ENCODE data around the gene CNOT4. TPM values are rescaled to one million over a fixed set of nuclear protein-coding genes. Genes with fewer than 3 reads are reported as not detected.

Gene CNOT4
- total RNA-seq, 6 experiments from 2014 or later: 23.2 to 27.3 (median 25.1) TPM

DNA sequence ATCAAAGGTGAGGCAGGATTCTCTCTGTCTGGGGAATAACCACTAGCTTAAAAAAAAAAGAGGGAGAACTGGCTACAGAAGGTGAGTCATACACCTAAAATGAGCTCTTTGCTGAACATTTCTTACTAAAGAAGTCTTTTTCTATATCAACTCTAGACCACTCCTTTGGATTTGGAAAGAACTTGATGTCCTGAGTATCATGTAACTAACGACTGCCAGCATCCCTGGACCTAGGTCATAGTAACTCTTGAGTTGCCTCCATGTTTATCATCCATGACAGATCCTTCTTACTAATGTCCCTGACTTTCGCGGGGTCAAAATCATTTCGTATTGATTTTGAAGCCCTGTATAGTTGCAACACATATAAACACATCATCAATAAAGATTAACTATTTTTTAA lies 89.1 kb downstream of the CNOT4 start:
- Mint-ChIP-seq H3K4me3 (no peak overlapping the region), H3K36me3 (ENCODE audit: low read depth) (peaks cover 8% of the 10 kb centered on the region; the same call in 1 of the 2 replicates), H3K9me3 (no peaks in the 10 kb centered on the region), H3K27ac (no peak overlapping the region), H3K4me1 (ENCODE audit: low read depth) (peaks cover 16% of the 10 kb centered on the region), H3K27me3 (ENCODE audit: insufficient read depth) (no peaks in the 10 kb centered on the region)
- no peak for DNase-seq
- TF ChIP-seq, protein P1, sequence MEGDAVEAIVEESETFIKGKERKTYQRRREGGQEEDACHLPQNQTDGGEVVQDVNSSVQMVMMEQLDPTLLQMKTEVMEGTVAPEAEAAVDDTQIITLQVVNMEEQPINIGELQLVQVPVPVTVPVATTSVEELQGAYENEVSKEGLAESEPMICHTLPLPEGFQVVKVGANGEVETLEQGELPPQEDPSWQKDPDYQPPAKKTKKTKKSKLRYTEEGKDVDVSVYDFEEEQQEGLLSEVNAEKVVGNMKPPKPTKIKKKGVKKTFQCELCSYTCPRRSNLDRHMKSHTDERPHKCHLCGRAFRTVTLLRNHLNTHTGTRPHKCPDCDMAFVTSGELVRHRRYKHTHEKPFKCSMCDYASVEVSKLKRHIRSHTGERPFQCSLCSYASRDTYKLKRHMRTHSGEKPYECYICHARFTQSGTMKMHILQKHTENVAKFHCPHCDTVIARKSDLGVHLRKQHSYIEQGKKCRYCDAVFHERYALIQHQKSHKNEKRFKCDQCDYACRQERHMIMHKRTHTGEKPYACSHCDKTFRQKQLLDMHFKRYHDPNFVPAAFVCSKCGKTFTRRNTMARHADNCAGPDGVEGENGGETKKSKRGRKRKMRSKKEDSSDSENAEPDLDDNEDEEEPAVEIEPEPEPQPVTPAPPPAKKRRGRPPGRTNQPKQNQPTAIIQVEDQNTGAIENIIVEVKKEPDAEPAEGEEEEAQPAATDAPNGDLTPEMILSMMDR (IDR thresholded peaks at IDR 0.05): no peak

DNA sequence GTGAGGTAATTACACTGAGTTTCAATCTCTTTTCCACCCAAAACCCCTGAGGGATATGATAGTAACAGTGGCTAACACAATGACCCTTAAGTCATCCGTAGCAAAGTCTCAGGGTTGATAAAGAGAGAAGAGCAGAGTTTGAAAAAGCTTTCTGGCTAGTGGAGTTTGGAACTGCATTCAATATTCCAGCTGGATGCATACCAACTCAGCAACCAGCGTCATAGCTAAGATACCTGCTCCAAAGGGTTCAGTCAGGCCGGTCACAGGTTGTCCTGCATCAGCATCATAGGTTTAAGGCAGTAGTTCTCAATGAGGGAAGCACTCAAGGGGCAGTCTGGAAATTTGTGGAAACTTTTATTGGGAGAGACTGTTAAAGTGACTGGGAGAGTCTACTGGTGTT lies 93.5 kb downstream of the CNOT4 start:
- H3K27me3 Mint-ChIP-seq (ENCODE audit: insufficient read depth): no peaks in the 10 kb centered on the region
- peaks cover 12% of the 10 kb centered on the region for H3K4me1 Mint-ChIP-seq (ENCODE audit: low read depth)
- peaks cover 2% of the 10 kb centered on the region; the same call in 1 of the 2 replicates for H3K36me3 Mint-ChIP-seq (ENCODE audit: low read depth)
- no peak for DNase-seq
- H3K9me3 Mint-ChIP-seq: no peaks in the 10 kb centered on the region
- H3K27ac Mint-ChIP-seq: no peak overlapping the region
- TF ChIP-seq, protein P1 (IDR thresholded peaks at IDR 0.05): no peak
- no peak overlapping the region for H3K4me3 Mint-ChIP-seq

DNA sequence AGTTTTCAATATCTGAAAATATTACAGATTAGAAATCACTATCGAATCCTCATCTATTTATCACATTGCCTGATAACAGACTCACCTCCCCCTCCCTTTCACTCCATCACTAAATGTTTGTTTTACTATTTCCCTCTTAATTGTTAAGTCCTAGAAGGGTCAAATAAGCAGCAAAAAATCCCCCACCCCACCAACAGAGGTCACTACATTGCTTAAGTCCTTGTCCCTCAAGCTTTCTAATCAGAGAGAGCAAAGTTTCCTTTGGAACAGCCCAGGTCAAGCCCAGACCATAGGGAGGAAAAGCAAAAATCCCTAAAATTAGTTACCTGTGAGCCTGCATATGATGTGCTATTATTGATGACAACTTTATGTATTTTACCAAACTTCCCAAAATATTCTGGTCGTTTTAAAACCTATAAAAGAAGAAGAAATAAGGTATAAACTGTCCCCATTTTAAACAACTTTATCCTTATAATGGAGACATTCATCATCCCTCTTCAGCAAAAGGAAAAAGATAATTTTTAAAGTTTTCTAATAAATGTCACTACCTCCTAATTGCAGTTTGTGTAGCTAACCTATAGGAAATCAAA lies 95.0 kb downstream of the CNOT4 start:
- TF ChIP-seq, protein P1 (IDR thresholded peaks at IDR 0.05): peak; percentile 79
- Mint-ChIP-seq H3K4me1 (ENCODE audit: low read depth) (no peaks in the 10 kb centered on the region), H3K27ac (no peak overlapping the region), H3K36me3 (ENCODE audit: low read depth) (no peaks in the 10 kb centered on the region), H3K27me3 (ENCODE audit: insufficient read depth) (no peaks in the 10 kb centered on the region), H3K4me3 (no peak overlapping the region), H3K9me3 (no peaks in the 10 kb centered on the region)
- DNase-seq: peak; percentile 47

DNA sequence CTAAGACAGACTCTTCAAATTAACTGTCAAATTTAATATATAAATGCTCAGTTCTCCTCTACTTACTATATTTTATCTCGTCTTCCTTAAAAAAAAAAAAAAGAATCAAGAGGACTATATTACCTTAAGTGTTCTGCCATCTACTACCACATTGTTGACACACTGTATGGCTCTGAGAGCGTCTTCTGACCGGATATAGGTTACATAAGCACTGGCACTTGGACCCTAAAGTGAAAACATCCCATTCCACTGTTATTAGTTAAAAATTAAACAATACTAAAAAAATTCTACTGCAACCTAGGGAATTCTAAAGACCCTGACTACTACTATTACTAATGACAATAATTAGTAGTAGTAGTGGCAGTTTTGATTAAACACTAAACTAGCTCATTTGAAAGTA lies 95.7 kb downstream of the CNOT4 start:
- H3K4me3 Mint-ChIP-seq: no peak overlapping the region
- H3K9me3 Mint-ChIP-seq: no peaks in the 10 kb centered on the region
- no peaks in the 10 kb centered on the region for H3K27me3 Mint-ChIP-seq (ENCODE audit: insufficient read depth)
- TF ChIP-seq, protein P1 (IDR thresholded peaks at IDR 0.05): no peak
- no peak overlapping the region for H3K27ac Mint-ChIP-seq
- no peaks in the 10 kb centered on the region for H3K36me3 Mint-ChIP-seq (ENCODE audit: low read depth)
- no peaks in the 10 kb centered on the region for H3K4me1 Mint-ChIP-seq (ENCODE audit: low read depth)
- no peak for DNase-seq

DNA sequence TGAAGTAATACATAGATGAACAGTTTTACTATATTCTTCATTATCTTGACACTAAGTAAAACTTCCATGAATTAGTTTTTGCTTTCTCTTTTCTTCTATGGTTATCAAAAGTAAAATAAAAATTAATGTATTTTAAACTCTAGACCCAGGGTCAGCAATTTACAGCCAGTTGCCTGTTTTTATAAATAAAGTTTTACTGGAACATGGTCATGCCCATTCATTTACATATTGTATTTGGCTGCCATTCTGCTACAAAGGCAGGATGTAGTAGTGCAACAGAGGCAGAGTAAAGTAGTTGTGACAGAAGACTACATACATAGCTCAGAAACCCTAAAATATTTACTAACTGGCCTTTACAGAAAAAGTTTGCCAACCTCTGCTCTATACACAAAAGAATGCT lies 98.8 kb downstream of the CNOT4 start:
- no peak for DNase-seq
- no peak overlapping the region for H3K27ac Mint-ChIP-seq
- no peaks in the 10 kb centered on the region for H3K36me3 Mint-ChIP-seq (ENCODE audit: low read depth)
- H3K4me3 Mint-ChIP-seq: no peak overlapping the region
- H3K4me1 Mint-ChIP-seq (ENCODE audit: low read depth): no peaks in the 10 kb centered on the region
- no peaks in the 10 kb centered on the region for H3K9me3 Mint-ChIP-seq
- no peaks in the 10 kb centered on the region for H3K27me3 Mint-ChIP-seq (ENCODE audit: insufficient read depth)
- TF ChIP-seq, protein P1 (IDR thresholded peaks at IDR 0.05): no peak

All from HFFc6 (cell line).